Adrenal gland (tissue), 12 donors: ENCODE results near the gene MYO5B. TPM values are rescaled to one million over a fixed set of nuclear protein-coding genes. Genes with fewer than 3 reads are reported as not detected.

Experiments
- DNase-seq, 7 donors: peaks; one replicate each; pipeline ENCODE4 v3.0.0-alpha.2; 2019 to 2020
- H3K27ac ChIP-seq, 5 donors: fragments of 200-600 bp; sonication (generic) in 4 of 5; 1 replicate in 3 of 5; 2 replicates in 2 of 5; pipeline versions ENCODE4 v1.5.1 to v1.8.0; 2016 to 2020; ENCODE audit warnings: mild to moderate bottlenecking in 1 of 5
- H3K27me3 ChIP-seq: fragments of 200-600 bp; 2 replicates; pipeline ENCODE4 v1.8.0; 2021
- H3K36me3 ChIP-seq, 2 donors: fragments of 200-600 bp; replicated peaks in 1 of 2; 1 replicate in 1 of 2; 2 replicates in 1 of 2; pipeline versions ENCODE4 v1.5.1 to v1.8.0; 2018 to 2022
- H3K4me1 ChIP-seq, 2 donors: fragments of 200-600 bp; replicated peaks in 1 of 2; 1 replicate in 1 of 2; 2 replicates in 1 of 2; pipeline versions ENCODE4 v1.5.1 to v1.8.0; 2018 to 2021
- H3K4me3 ChIP-seq, 4 donors: fragments of 200-600 bp; sonication (generic) in 3 of 4; one replicate each; pipeline ENCODE4 v1.5.1; 2016 to 2018
- H3K9me3 ChIP-seq, 3 donors: fragments of 200-600 bp; sonication (generic) in 1 of 3; replicated peaks in 1 of 3; 1 replicate in 2 of 3; 2 replicates in 1 of 3; pipeline versions ENCODE4 v1.5.1 to v1.8.0; 2016 to 2021
- CTCF ChIP-seq, 6 experiments: fragments of 450-650 bp in 4 of 6; fragments of 200-600 bp in 2 of 6; sonication (generic) in 1 of 6; IDR thresholded peaks; 1 replicate in 5 of 6; 2 replicates in 1 of 6; pipeline versions ENCODE4 v1.5.1 to v1.8.0; 2016 to 2021; ENCODE audit warnings: antibody characterized with exemption in 6 of 6, mild to moderate bottlenecking in 2 of 6, moderate library complexity in 1 of 6
- POLR2A ChIP-seq, 2 donors: fragments of 450-650 bp; IDR thresholded peaks; one replicate each; pipeline ENCODE4 v1.6.1; 2017; ENCODE audit warnings: antibody characterized with exemption in 2 of 2, mild to moderate bottlenecking in 2 of 2, moderate library complexity in 1 of 2
- WGBS, 4 donors: extraction: QIAGEN DNeasy Blood & Tissue Kit in 2 of 4; methylation state at CpG; one replicate each; pipeline versions ENCODE4 v1.1.5 to v1.1.7; 2013 to 2017; 5-methylcytosine and 5-hydroxymethylcytosine counted together
- intact Hi-C, 2 donors: fragments of 100-400 bp; cut with DNase I; formaldehyde crosslinking; loops; one replicate each; pipeline versions ENCODE4 v1.14.1 to v1.15.0; 2022 to 2023
- polyA plus RNA-seq, 3 donors: library from polyadenylated mRNA; stranded (reverse); fragments of 200-250 nt in 2 of 3; fragments of 350-450 nt in 1 of 3; fragmentation: Illumina TruSeq in 1 of 3; extraction: RNeasy Lipid Tissue Mini Kit (QIAGEN cat#74804) in 1 of 3; gene quantifications; one replicate each; pipeline ENCODE4 v1.2.3, GENCODE V29; 2013 to 2014
- total RNA-seq, 9 donors: library from RNA; depleted of rRNA in 4 of 9; stranded (reverse); fragments of >200 nt in 4 of 9; fragments of 120-200 nt in 1 of 9; fragmentation: NEBNext Ultra II Directional in 1 of 9; extraction: Animal tissue kit (Norgen Biotek cat#: 25700) in 1 of 9; gene quantifications; one replicate each; pipeline versions ENCODE4 v1.1.0 to v1.2.4, GENCODE V29; 2013 to 2023
- donor health status: healthy with polysubstance abuse.
- donor health status: Bipolar disorder and iron deficiency.
- donor health status: DM: yes; HTN: yes; CAD: no.
- donor health status: DM: no; HTN: no; CAD: no.
- donor health status: DM: no; HTN: no; CAD: no.
- donor health status: DM: yes; HTN: yes; CAD: no.

MYO5B gene
- total and polyA plus RNA-seq, 12 donors, result 0.61 to 9.3 (median 2.9) TPM

GRCh38 chr18:50182511-50182910, 12.4 kb downstream of the MYO5B start:
- TF ChIP-seq POLR2A (IDR thresholded peaks at IDR 0.05), result no peak
- no peak for TF ChIP-seq CTCF (IDR thresholded peaks at IDR 0.05)
- WGBS, 4 donors, result 28 to 54% (median 44%) methylated on average over 1 of the region's 1 CpG
- H3K4me3 ChIP-seq, result no peak overlapping the region
- H3K9me3 ChIP-seq, result no peaks in the 10 kb centered on the region
- H3K36me3 ChIP-seq, result no peaks in the 10 kb centered on the region
- H3K4me1 ChIP-seq, result no peaks in the 10 kb centered on the region
- intact Hi-C loops, result no loop called here
- no peak overlapping the region for H3K27ac ChIP-seq
- no peak for DNase-seq
- H3K27me3 ChIP-seq, result no peaks in the 10 kb centered on the region

GRCh38 chr18:50181590-50181989, 13.4 kb downstream of the MYO5B start:
- H3K9me3 ChIP-seq, result no peaks in the 10 kb centered on the region
- intact Hi-C loops, result no loop called here
- no peak for TF ChIP-seq CTCF (IDR thresholded peaks at IDR 0.05)
- TF ChIP-seq POLR2A (IDR thresholded peaks at IDR 0.05), result no peak
- H3K27ac ChIP-seq, result no peak overlapping the region
- DNase-seq, result no peak
- WGBS, 4 donors, result 46 to 69% (median 61%) methylated on average over 2 of the region's 2 CpGs
- H3K36me3 ChIP-seq, result no peaks in the 10 kb centered on the region
- H3K4me1 ChIP-seq, result no peaks in the 10 kb centered on the region
- no peaks in the 10 kb centered on the region for H3K27me3 ChIP-seq
- H3K4me3 ChIP-seq, result no peak overlapping the region

- 78 to 94% (median 88%) methylated on average over 2 of the region's 2 CpGs for WGBS, 4 donors
- TF ChIP-seq CTCF (IDR thresholded peaks at IDR 0.05) (no peak), POLR2A (IDR thresholded peaks at IDR 0.05) (no peak)
- no peak for DNase-seq
- Histone ChIP-seq H3K27me3 (no peaks in the 10 kb centered on the region), H3K4me3 (no peak overlapping the region), H3K36me3 (no peaks in the 10 kb centered on the region), H3K4me1 (no peaks in the 10 kb centered on the region), H3K9me3 (no peaks in the 10 kb centered on the region), H3K27ac (no peak overlapping the region)
- intact Hi-C loops, result no loop called here
Observed at GRCh38 chr18:50179465-50179864, 15.5 kb downstream of the MYO5B start.

- 24 to 32% (median 31%) methylated on average over 3 of the region's 3 CpGs for WGBS, 4 donors
Observed at GRCh38 chr18:50177294-50177992, 17.5 kb downstream of the MYO5B start.

More at GRCh38 chr18:50177294-50177992, 17.5 kb downstream of the MYO5B start:
- intact Hi-C loops, result no loop called here
- no peaks in the 10 kb centered on the region for H3K4me1 ChIP-seq
- no peaks in the 10 kb centered on the region for H3K9me3 ChIP-seq
- no peak for TF ChIP-seq POLR2A (IDR thresholded peaks at IDR 0.05)
- no peak for TF ChIP-seq CTCF (IDR thresholded peaks at IDR 0.05)
- no peak for DNase-seq
- no peaks in the 10 kb centered on the region for H3K36me3 ChIP-seq
- H3K27me3 ChIP-seq, result no peaks in the 10 kb centered on the region
- no peak overlapping the region for H3K4me3 ChIP-seq
- no peak overlapping the region for H3K27ac ChIP-seq
